Islet of Langerhans (tissue), 1 donor: ENCODE measurements around the gene JAZF1.
A peak's percentile ranks its signal among the peaks of the same experiment; 100 is the strongest.
"Not testable (repeated sequence)": the region's sequence is repeated elsewhere in the genome, so short reads cannot be mapped to it uniquely, and the experiment has no call there.

Source experiments
- FAIRE-seq: peaks from one replicate; lab custom pipeline; 2011; peaks lifted over from hg19 to GRCh38; lab: Jason Lieb, UNC

JAZF1 gene

GRCh38 chr7:27906385-27907091 lies 274.1 kb downstream of the JAZF1 start:
- FAIRE-seq: no peak

- FAIRE-seq: no peak
Measured at GRCh38 chr7:27905951-27906350, 274.6 kb downstream of the JAZF1 start.

DNA sequence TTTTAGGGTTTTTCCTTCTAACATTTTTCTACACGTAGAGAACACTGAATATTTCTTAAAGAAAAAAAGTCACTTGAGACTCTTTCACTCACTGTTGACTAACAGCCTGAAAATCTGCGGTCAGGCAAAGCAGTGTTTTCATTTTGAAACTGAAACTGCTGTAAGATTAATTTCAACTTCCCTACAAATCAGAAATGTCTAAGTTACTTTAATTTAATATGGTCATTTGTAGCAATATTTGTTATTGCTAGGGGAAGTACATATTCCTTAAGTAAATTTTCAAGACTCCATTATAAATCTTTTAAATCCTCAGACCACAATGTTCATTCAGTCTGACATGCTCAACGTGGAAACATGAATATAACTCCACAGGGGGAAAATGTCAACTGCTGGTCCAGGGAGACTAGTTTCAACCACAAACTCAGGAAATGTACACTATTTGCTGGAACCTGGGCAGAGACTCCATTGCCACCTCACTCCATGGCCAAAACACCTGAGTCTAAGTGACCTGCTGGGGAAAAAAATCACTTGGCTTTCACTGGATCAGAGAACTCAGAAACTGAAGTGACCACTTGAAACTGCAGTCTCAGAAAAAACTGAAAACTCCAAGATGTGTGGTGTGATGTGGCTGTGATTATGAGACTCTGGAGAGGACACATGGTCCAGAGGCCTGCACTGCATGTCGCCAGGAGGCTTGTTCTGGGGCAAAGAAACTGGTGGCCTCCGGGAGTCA lies 279.4 kb downstream of the JAZF1 start:
- no peak for FAIRE-seq

- peak; percentile 60 for FAIRE-seq
Measured at GRCh38 chr7:27900006-27900405, 280.6 kb downstream of the JAZF1 start.

GRCh38 chr7:27899601-27900000 lies 281.0 kb downstream of the JAZF1 start:
- no peak for FAIRE-seq

DNA sequence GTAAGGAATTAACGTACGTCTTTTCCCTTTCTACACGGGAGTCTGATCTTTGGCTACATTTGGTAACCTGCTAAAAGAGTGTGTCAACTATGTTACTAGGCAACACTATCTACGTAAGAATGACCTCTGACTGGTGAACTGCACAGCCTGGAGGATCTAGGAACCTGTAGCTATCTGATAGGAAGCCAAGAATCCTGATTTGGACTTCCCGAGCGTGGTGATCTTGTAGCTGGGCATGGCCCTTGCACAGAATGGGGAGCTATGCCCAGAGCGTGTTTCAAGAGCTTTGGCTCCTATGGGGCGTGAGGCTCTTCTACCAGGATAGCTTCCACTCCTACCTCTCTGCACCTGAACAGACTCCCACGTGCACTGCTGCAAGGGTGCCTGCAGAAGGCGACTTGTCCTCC lies 283.2 kb downstream of the JAZF1 start:
- FAIRE-seq: peak; percentile 84

DNA sequence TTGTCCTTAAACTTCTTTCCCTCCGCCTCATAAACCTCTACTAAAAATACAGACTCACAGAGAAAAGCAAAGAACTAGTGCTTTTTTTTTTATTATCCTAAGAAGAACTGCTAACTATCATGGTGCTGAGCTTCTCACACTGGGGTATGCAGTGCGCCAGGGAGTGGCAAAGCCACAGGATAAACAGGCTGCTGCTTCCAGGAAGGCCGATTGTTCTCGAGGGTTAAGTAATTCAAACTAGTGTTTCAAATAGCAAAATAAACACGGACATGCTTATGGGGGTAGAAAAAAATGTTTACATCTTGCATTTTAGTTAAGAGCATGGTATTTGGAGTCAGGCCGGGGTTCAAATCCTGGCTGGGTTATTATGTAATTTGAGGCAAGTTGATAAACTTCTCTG lies 283.6 kb downstream of the JAZF1 start:
- FAIRE-seq: peak; percentile 60

DNA sequence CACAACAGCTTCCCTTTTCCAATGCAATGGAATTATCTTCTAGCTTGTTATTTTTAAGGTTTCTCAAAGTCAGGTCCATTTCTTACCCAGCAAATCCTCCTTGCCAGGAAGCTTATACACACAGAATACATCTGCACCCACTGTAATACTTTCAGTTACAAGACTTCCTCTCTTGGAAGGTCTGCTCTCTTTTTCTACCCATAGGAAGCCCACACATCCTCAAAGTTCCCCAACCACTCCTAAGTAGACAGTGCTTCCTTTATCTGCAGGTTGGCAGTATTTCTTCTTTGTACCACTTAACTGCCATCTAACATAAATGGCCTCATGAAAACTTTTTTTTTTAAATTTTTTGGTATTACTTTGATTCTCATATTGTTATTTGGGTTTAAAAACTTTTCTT lies 285.0 kb downstream of the JAZF1 start:
- no peak for FAIRE-seq

- FAIRE-seq: no peak
Measured at GRCh38 chr7:27890205-27890849, 290.3 kb downstream of the JAZF1 start.

GRCh38 chr7:27889800-27890199 lies 290.8 kb downstream of the JAZF1 start:
- FAIRE-seq: no peak

DNA sequence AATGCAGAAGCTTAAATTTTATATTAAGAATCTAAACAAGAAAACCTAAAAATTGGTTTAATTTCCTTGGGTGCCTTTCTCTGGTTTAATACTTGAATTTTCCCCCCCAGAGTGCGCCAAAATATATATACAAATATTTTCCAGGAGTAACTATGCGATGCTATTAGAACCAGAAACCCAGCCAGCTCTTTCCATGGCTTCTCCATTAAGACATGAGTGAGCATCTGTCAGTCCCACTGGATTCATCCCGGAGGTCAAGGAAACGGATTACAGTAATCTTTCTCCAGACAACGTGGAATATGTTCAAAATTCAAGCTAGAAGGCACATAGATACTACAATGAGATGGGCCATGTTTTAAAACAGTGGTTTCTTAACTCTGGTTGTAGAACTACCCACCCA lies 291.9 kb downstream of the JAZF1 start:
- FAIRE-seq: no peak

DNA sequence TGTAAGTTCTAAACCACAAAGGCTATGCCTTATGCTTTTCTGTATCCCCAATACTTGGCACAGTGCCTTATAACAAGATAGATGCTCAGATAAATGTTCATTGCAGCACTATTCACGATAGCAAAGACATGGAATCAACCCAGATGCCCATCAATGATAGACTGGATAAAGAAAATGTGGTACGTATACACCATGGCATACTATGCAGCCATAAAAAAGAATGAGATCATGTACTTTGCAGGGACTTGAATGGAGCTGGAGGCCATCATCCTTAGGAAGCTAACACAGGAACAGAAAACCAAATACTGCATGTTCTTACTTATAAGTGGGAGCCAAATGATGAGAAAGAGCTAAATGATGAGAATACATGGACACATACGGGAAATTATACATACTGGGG lies 293.9 kb downstream of the JAZF1 start:
- FAIRE-seq: not testable (repeated sequence)

DNA sequence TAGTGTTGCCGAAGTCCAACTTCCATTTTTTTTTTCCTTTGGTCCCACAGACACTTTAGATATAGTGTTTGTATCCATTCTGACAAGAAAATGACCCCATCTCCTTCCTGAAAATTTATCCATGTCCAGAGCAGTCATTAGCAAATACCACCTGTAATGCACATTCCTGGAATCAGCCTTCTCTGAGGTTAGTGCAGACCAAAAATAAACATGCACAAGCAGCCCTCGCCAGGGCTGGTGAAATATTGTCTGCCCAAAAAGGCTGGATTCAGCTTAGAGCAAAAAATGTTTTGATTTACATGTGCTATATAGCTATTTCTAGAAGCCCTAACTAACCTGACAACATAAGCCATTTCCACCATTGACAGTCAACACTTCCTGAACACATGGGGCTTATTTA lies 294.9 kb downstream of the JAZF1 start:
- FAIRE-seq: no peak

GRCh38 chr7:27883696-27884095 lies 296.9 kb downstream of the JAZF1 start:
- no peak for FAIRE-seq

- no peak for FAIRE-seq
Measured at GRCh38 chr7:27876756-27877155, 303.8 kb downstream of the JAZF1 start.

GRCh38 chr7:27875832-27876231 lies 304.8 kb downstream of the JAZF1 start:
- FAIRE-seq: no peak

DNA sequence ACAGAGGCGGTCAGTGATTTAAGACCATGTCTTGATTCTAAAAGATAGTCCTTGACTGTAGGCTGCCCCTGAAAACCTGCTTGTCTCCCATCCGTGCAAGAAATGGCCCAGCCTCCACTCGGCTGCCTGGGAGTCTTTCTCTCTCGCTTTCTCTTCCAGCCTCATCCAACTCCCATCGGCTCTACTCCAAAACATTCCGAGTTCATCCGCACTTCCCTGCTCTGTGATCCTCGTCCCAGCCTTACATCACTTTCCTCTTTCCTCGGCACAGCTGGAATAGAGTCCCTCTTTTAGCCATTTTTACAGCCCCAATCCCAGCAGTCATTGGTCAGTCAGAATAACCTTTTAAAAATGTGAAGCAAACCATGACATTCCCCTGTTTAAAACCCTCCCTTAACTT lies 305.5 kb downstream of the JAZF1 start:
- FAIRE-seq: no peak

DNA sequence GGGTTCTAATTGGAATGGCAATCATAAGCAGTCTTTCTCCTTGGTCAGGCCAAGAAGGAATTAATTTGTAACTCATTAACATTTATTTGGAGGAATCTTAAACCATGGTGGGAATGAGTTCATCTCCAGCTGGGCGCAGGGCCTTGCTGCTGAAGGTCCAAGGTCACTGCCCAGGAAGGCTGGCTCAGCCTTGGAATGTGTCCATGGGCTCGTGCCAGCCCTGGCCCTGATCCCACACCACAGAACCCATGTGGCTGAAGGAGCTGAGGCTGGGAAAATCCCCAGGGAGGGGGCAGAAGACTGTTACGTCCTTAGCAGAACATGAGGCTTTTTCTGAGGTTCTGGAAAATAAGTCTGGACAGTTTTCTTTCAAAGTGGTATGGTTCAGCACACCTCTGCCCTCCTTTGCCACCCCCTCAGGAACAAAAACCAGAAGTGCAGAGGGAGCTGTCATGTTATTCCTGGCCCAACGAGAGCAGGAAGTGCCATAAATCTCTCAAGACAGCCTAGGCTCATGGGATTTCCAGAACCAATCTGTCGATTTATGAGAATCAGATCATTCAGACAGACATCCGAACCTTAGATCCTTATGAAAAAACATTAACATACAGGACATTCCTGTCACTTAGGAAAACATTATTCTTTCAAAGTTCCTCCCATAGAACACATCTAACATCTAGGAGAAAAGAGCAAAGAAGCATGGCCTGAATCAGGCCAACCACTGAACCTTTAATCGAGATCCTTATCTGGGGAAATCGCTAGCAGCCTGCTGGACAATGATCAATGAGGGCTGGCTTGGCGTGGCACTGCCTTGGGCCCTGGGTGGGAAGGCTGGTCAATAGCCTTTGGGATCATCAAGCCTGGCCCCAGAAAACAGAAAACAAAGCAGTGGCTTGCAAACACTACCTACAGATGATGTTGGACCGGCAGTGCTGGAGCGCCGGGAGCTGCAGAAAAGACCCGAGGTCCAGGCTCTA lies 306.3 kb downstream of the JAZF1 start:
- FAIRE-seq: no peak

- FAIRE-seq: no peak
Measured at GRCh38 chr7:27872356-27873275, 308.0 kb downstream of the JAZF1 start.

- FAIRE-seq: no peak
Measured at GRCh38 chr7:27871866-27872265, 308.7 kb downstream of the JAZF1 start.

DNA sequence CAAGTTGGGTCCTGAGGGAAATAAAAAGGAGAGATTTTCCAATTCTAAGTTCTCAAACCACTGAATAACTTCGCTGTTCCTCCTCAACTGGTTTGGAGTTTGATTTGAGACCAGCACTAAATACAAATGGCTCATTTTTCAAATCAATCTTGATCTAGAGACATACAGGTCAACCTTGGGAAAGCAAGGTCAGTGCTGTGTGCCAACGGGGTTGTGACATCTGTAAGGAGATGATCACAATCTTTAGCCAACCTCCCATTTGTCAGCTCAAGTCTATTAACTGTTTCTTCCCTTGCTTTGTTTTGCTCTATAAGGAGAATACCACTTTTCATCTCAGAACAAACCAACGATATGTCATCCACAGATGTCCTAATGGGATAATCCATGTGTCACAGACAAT lies 309.5 kb downstream of the JAZF1 start:
- FAIRE-seq: no peak
